Activated CD4-positive, alpha-beta memory T cell treated with anti-CD3 and anti-CD28 coated beads for 36 hours (primary cell): ENCODE measurements around the gene NDUFS6. TPM values are rescaled to one million over a fixed set of nuclear protein-coding genes. Genes with fewer than 3 reads are reported as not detected.
"Not testable (repeated sequence)": the region's sequence is repeated elsewhere in the genome, so short reads cannot be mapped to it uniquely, and the experiment has no call there.

ENCODE experiments used
- CTCF ChIA-PET: fragments of 350-600 bp; sonication (Branson Sonifier 250); formaldehyde crosslinking; loops from one replicate; lab custom pipeline; 2021; ENCODE audit warnings: antibody characterized with exemption, inconsistent platforms; lab: Charles Lee
- POLR2A ChIA-PET: fragments of 350-600 bp; sonication (Branson Sonifier 250); formaldehyde crosslinking; loops from one replicate; lab custom pipeline; 2021; ENCODE audit warnings: antibody characterized with exemption; lab: Charles Lee
- DNase-seq: peaks from one replicate; pipeline ENCODE4 v3.0.0-alpha.2; 2020
- H3K27ac Mint-ChIP-seq: one replicate; pipeline ENCODE4 v1.8.0; 2021; ENCODE audit warnings: mixed read lengths
- H3K27me3 Mint-ChIP-seq: one replicate; pipeline ENCODE4 v1.8.0; 2021; ENCODE audit warnings: mixed read lengths
- H3K36me3 Mint-ChIP-seq: one replicate; pipeline ENCODE4 v1.8.0; 2021; ENCODE audit warnings: mixed read lengths
- H3K4me1 Mint-ChIP-seq: one replicate; pipeline ENCODE4 v1.8.0; 2021; ENCODE audit warnings: low read depth, mixed read lengths
- H3K4me3 Mint-ChIP-seq: one replicate; pipeline ENCODE4 v1.8.0; 2021; ENCODE audit warnings: mild to moderate bottlenecking, mixed read lengths
- H3K9me3 Mint-ChIP-seq: one replicate; pipeline ENCODE4 v1.8.0; 2021; ENCODE audit warnings: mixed read lengths
- intact Hi-C: fragments of 100-400 bp; cut with micrococcal nuclease; formaldehyde crosslinking; loops from one replicate; pipeline ENCODE4 v1.15.1; 2023
- total RNA-seq, 2 experiments: library from RNA; stranded (reverse); gene quantifications; one replicate each; pipeline ENCODE4 v1.2.3, GENCODE V29; 2021

Gene NDUFS6
- total RNA-seq, 2 experiments from 2014 or later, result 38.9 to 39.5 TPM

- H3K4me3 Mint-ChIP-seq, result no peak overlapping the region
- H3K4me1 Mint-ChIP-seq, result peaks cover 62% of the 10 kb centered on the region
- no peak for DNase-seq
- H3K27ac Mint-ChIP-seq, result peak overlapping the region; percentile 13
- ChIA-PET CTCF (no interaction called here), POLR2A (no interaction called here)
- H3K9me3 Mint-ChIP-seq, result no peaks in the 10 kb centered on the region
- peaks cover 2% of the 10 kb centered on the region for H3K27me3 Mint-ChIP-seq
- intact Hi-C loops, result no loop called here
- H3K36me3 Mint-ChIP-seq, result peaks cover 30% of the 10 kb centered on the region
Observed at GRCh38 chr5:1796371-1797102, 4.7 kb upstream of the NDUFS6 start.

DNA sequence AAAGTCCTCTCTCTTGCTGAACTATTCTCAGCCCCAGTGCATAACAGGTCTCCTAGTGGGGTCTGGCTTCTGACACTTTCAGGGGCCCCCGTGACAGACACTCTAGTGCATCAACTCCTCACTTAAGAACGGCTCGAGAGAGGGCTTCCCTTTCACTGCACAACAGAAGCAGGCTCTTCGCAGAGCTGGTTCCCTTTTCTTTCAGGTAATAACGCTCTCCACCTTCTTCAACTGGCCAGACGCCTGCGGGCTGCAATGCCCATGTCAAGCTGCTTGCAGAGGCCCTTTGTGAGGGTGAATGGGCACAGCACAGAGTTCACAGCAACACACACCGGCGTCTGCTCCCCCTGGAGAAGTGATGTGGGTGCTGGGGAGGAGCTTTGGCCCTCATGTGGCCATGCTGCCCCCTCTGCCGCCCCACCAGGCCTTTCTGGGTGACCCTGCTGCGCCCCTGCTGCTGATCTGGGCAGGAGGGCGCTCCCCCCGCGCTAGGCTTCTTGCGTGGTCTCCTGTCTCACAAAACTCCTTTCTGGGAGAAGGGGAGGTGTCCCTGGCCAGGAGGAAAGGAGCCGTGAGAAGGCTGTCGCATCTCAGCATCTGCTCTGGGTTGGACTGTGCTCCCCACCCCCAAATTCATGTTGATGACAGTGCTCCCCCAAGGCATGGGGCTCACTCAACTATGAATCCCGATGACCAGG lies 4.0 kb upstream of the NDUFS6 start:
- CTCF ChIA-PET, result no interaction called here
- Mint-ChIP-seq H3K4me3 (no peak overlapping the region), H3K27me3 (peaks cover 2% of the 10 kb centered on the region), H3K36me3 (peaks cover 30% of the 10 kb centered on the region), H3K9me3 (no peaks in the 10 kb centered on the region), H3K27ac (peak overlapping the region; percentile 42), H3K4me1 (peaks cover 60% of the 10 kb centered on the region)
- POLR2A ChIA-PET, result no interaction called here
- no peak for DNase-seq
- intact Hi-C loops, result no loop called here

DNA sequence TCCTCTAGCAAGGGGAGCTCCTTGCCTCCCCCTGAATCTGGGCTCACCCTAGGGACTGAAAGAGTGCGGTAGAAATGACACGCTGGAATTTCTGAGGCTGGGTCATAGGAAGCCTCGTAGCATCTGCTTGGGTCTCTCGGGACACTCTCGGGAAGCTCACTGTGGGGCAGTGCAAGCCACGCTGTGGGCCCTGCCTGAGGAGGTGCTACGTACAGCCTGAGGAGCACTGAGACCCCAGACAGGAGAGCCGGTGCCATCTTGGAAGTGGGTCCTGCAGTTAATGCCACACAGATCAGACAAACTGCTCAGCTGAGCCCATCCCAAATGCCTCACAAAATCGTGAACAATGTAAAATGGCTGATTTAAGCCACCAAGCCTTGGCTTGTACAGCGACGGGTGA lies 3.4 kb upstream of the NDUFS6 start:
- Mint-ChIP-seq H3K4me1 (peaks cover 61% of the 10 kb centered on the region), H3K27ac (peak overlapping the region; percentile 42), H3K36me3 (peaks cover 31% of the 10 kb centered on the region), H3K27me3 (peaks cover under 1% of the 10 kb centered on the region), H3K9me3 (no peaks in the 10 kb centered on the region), H3K4me3 (peak overlapping the region; percentile 49)
- DNase-seq, result no peak
- ChIA-PET POLR2A (no interaction called here), CTCF (no interaction called here)
- intact Hi-C loops, result no loop called here

GRCh38 chr5:1798589-1798988 lies 2.6 kb upstream of the NDUFS6 start:
- ChIA-PET CTCF (interaction anchor here (1.1 to 1.2 kb wide), 2 partner anchors 10 to 60 kb away, joined by 3 read pairs; no protein-coding TSS in a partner anchor), POLR2A (interaction anchor here (0.7 to 1.4 kb wide), 3 partner anchors 9 to 100 kb away, joined by 3 to 4 read pairs (median 3); no protein-coding TSS in a partner anchor)
- H3K27me3 Mint-ChIP-seq, DNase-seq, intact Hi-C loops, H3K9me3 Mint-ChIP-seq: not testable (repeated sequence)
- peaks cover 61% of the 10 kb centered on the region for H3K4me1 Mint-ChIP-seq
- H3K27ac Mint-ChIP-seq, result peak overlapping the region; percentile 99
- peak overlapping the region; percentile 100 for H3K4me3 Mint-ChIP-seq
- peaks cover 36% of the 10 kb centered on the region for H3K36me3 Mint-ChIP-seq

GRCh38 chr5:1799110-1799601 lies 2.1 kb upstream of the NDUFS6 start:
- H3K27me3 Mint-ChIP-seq, result no peaks in the 10 kb centered on the region
- no peaks in the 10 kb centered on the region for H3K9me3 Mint-ChIP-seq
- H3K4me3 Mint-ChIP-seq, result peak overlapping the region; percentile 100
- peaks cover 61% of the 10 kb centered on the region for H3K4me1 Mint-ChIP-seq
- peaks cover 41% of the 10 kb centered on the region for H3K36me3 Mint-ChIP-seq
- intact Hi-C loops, result no loop called here
- ChIA-PET POLR2A (interaction anchor here (0.7 to 1.4 kb wide), 3 partner anchors 9 to 101 kb away, joined by 3 to 4 read pairs (median 3); no protein-coding TSS in a partner anchor), CTCF (interaction anchor here (1.1 to 1.2 kb wide), 2 partner anchors 11 to 61 kb away, joined by 3 read pairs; no protein-coding TSS in a partner anchor)
- peak overlapping the region; percentile 99 for H3K27ac Mint-ChIP-seq
- peak; percentile 62 for DNase-seq

DNA sequence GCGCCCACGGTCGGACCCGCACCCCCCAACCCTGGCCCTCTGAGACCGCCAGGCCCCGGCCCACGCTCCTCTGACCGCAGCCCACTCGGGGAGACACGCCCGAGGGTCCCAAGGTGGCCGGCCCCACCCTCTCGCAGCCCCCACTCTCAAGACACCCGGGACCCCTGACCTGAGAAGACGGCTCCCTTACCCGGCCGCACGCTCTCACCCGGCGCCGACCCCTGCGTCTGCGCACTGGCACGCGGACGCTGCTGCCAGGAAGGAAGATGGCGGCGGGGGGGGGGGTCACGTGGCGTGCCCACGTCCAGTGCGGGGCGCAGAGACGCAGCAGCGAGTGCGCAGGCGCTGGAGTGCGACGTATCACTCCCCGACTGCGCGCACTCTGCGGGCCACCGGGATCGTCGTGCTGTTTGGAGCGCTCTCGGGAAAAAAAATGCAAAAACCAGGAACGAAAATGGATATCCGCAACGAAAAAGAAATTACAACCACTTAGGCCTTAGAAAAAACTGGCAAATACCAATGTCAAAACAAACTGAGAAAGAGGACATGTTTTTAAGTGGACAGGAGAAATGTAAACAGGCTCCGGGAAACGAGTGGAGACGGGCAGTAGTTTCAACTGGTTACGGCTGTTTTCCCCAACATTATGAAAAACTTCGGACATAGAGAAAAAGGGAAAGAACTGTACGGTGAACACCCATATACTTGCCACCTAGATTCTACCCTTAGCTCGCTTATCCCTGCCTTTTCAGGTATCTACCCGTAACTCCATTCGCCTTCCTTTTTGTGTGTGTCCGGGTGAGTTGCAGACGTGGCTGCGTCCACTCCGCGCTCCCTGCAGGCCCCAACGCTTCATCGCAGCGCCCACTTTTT lies 1.4 kb upstream of the NDUFS6 start, which contains the start of gene MRPL36:
Gene MRPL36, minus strand, starts transcription at position 236 of the 870 bp plus-strand sequence. CDS start 902 bp downstream, outside the sequence.
- Mint-ChIP-seq H3K27me3 (no peaks in the 10 kb centered on the region), H3K9me3 (no peaks in the 10 kb centered on the region), H3K27ac (peak within 1 kb of the TSS; percentile 99), H3K4me1 (peaks cover 56% of the 10 kb centered on the region), H3K36me3 (peaks cover 48% of the 10 kb centered on the region), H3K4me3 (peak within 1 kb of the TSS; percentile 100)
- DNase-seq, result peak; percentile 95
- CTCF ChIA-PET, result interaction anchor here (1.0 to 1.1 kb wide), 2 partner anchors 11 to 37 kb away, joined by 3 to 5 read pairs; no protein-coding TSS in a partner anchor
- POLR2A ChIA-PET, result interaction anchor here (0.9 to 1.4 kb wide), 2 partner anchors 8 to 10 kb away, joined by 3 to 4 read pairs (median 4); no protein-coding TSS in a partner anchor
- intact Hi-C loops, result loop anchor here (1.0 to 10.0 kb wide), 2 partner anchors 8 to 65 kb away; no protein-coding TSS in a partner anchor

DNA sequence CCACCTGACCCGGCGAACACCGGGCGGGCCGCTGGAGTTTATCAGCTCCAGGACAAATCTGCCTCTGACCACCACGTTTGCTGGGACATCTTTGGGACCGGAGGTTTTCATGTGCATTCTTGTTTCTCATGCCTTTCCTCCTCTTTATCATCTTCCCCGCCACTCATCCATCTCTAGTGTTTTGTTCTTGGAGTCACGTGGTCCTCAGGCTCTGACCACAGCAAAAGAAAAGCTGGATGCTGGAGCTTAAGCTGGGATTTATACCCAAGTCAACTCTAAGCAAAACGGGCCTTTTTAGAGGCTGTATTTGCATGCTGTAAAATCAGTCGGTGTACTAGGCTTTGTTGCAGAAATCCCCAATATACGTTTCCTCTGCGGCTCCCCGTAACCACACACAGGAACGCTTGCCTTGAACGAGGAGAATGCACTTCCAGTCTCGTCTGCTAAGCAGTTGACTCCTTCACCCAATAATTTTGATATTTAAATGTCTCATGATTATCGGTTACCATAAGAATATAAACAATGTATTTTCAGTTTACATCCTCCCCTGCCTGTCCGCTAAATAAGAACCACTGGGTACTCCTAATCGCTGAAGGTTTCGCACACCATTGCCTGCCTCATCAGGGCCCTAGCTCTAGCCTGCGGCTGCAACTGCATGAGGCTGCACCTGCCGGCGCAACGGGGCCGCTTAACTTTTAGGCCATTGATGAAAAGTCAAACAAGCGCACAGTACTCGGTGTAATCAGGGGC lies 560 bp upstream of the NDUFS6 start:
- POLR2A ChIA-PET, result interaction anchor here (1.0 to 2.4 kb wide), 2 partner anchors 8 to 11 kb away, joined by 4 to 14 read pairs; no protein-coding TSS in a partner anchor
- intact Hi-C loops, result loop anchor here (1.0 to 10.0 kb wide), 2 partner anchors 8 to 66 kb away; no protein-coding TSS in a partner anchor
- peak; percentile 39 for DNase-seq

DNA sequence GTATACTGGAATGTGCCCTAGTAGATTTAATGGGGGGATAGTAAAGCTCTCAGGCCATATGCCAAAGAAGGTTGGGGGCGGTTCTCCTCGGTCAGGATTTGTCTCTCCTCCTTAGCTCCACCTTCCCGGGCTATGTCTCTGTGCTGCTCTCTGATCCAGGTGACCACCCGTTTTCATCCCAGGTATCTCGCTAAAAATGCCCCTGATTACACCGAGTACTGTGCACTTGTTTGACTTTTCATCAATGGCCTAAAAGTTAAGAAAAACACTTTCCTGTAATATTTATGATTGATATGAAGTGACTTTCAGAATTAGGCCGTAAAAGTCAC lies 724 bp downstream of the NDUFS6 start:
- CTCF ChIA-PET, result interaction anchor here (1.4 to 1.5 kb wide), 2 partner anchors 9 to 38 kb away, joined by 5 to 8 read pairs; no protein-coding TSS in a partner anchor
- Mint-ChIP-seq H3K4me3 (peak overlapping the region; percentile 100), H3K36me3 (peaks cover 62% of the 10 kb centered on the region), H3K4me1 (peaks cover 43% of the 10 kb centered on the region), H3K9me3 (no peaks in the 10 kb centered on the region), H3K27me3 (no peaks in the 10 kb centered on the region), H3K27ac (peak overlapping the region; percentile 99)
- DNase-seq, result no peak
- POLR2A ChIA-PET, result interaction anchor here (2.4 kb wide), 1 partner anchor 9 kb away, joined by 14 read pairs; no protein-coding TSS in a partner anchor
- intact Hi-C loops, result loop anchor here (10.0 kb wide), 1 partner anchor 67 kb away; no protein-coding TSS in a partner anchor

More for the DNA sequence above, 560 bp upstream of the NDUFS6 start:
- no peaks in the 10 kb centered on the region for H3K9me3 Mint-ChIP-seq
- H3K4me1 Mint-ChIP-seq, result peaks cover 50% of the 10 kb centered on the region
- peaks cover 55% of the 10 kb centered on the region for H3K36me3 Mint-ChIP-seq
- CTCF ChIA-PET, result interaction anchor here (1.0 kb wide), 1 partner anchor 38 kb away, joined by 5 read pairs; no protein-coding TSS in a partner anchor
- no peaks in the 10 kb centered on the region for H3K27me3 Mint-ChIP-seq
- H3K27ac Mint-ChIP-seq, result peak overlapping the region; percentile 99
- peak overlapping the region; percentile 100 for H3K4me3 Mint-ChIP-seq

DNA sequence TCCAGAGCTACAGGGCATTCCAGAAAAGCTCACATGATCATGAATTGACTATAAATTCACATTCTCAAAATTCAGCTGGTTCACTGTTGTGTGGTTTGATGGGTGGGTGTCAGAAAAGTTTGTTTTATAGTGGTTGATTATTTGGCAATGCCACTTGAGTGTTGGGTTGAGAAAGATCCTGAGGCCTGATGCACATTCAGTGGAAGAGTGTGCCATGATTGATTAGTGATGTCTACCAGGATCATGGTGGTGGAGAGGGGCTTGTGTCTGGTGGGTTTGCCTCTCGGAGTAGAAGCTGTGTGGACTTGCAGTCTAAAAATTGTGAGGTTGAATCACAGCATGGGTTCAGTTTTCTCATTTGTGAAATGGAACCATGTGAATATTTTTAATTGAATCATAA lies 2.0 kb downstream of the NDUFS6 start:
- peak overlapping the region; percentile 50 for H3K4me3 Mint-ChIP-seq
- ChIA-PET CTCF (interaction anchor here (1.4 kb wide), 1 partner anchor 32 kb away, joined by 3 read pairs; no protein-coding TSS in a partner anchor), POLR2A (interaction anchor here (2.4 kb wide), 1 partner anchor 10 kb away, joined by 14 read pairs; no protein-coding TSS in a partner anchor)
- peaks cover 60% of the 10 kb centered on the region for H3K36me3 Mint-ChIP-seq
- H3K27ac Mint-ChIP-seq, result peak overlapping the region; percentile 28
- H3K4me1 Mint-ChIP-seq, result peaks cover 36% of the 10 kb centered on the region
- no peak for DNase-seq
- H3K27me3 Mint-ChIP-seq, result no peaks in the 10 kb centered on the region
- intact Hi-C loops, result loop anchor here (10.0 kb wide), 1 partner anchor 68 kb away; no protein-coding TSS in a partner anchor
- no peaks in the 10 kb centered on the region for H3K9me3 Mint-ChIP-seq

DNA sequence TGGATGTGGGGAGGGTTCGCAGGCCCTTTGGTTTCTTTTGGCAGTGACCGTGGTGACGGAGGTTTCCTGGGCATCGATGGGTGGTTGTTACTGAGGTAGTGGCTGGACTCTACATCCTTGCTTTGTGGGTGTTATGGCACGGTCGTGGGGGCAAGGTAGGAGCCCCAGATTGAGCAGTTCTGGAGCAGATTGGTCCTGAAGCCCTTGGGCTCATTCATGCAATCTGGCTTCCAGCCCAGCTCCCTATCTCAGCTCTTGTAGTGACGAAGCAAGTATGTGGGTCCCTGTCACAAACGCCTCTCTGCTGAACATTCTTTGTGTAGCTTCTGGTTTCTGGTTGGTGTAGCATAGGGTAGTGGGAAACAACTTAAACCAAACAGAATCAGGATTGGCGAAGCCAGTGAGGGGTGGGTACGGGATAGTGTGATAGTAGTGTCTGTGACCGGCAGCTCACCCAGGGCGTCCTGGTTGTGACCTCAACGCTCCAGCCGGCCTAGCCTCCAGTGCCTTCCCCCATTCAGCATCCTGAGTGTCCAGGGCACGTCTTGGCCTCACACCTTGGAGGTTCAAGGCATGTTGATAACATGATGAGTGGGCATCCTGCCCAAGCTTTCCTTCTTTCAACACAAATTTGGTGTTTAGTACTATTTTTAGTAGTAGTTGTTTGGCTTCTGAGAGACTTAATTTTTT lies 2.9 kb downstream of the NDUFS6 start:
- H3K9me3 Mint-ChIP-seq, result no peaks in the 10 kb centered on the region
- ChIA-PET POLR2A (interaction anchor here (2.1 kb wide), 1 partner anchor 11 kb away, joined by 8 read pairs; no protein-coding TSS in a partner anchor), CTCF (no interaction called here)
- H3K27ac Mint-ChIP-seq, result no peak overlapping the region
- H3K4me1 Mint-ChIP-seq, result peaks cover 28% of the 10 kb centered on the region
- no peak overlapping the region for H3K4me3 Mint-ChIP-seq
- peaks cover 56% of the 10 kb centered on the region for H3K36me3 Mint-ChIP-seq
- intact Hi-C loops, result loop anchor here (10.0 kb wide), 1 partner anchor 69 kb away; no protein-coding TSS in a partner anchor
- H3K27me3 Mint-ChIP-seq, result no peaks in the 10 kb centered on the region
- DNase-seq, result no peak
